Nucleus accumbens (tissue), 56 donors: ENCODE results near the gene KCNQ1.

ENCODE experiments used
- DNase-seq, 56 donors: peaks; one replicate each; lab custom pipeline; 2025; lab: John Stamatoyannopoulos, UW

KCNQ1 gene

GRCh38 chr11:2868506-2869133 is 423.8 kb downstream of the KCNQ1 start:
- DNase-seq: peak in 19 of 56 donors; percentile 25 to 74 (median 44)

DNA sequence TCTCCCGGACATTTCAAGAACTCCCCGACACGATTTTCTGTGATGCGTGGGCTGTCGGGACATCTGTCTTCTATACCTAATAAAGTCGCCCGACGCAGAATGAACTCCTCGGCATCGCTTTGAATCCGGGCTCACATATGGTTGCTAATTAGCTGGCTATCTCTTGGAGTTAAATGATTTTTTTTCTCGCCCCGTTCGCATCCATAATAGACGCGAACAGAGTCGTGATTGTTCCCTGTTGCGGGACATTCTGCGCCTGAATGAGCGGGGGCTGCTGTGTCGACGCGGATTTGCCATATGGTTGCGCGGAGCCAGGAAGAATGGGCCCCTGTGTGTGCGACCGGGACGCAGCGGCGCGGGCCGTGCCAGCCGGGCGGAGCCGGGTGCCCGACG is 424.3 kb downstream of the KCNQ1 start:
- peak in 51 of 56 donors; percentile 23 to 83 (median 63) for DNase-seq

- DNase-seq: peak in 22 of 56 donors; percentile 20 to 81 (median 55)
These were observed 425.0 kb downstream of the KCNQ1 start for GRCh38 chr11:2869561-2870427.

GRCh38 chr11:2870460-2870859 is 425.7 kb downstream of the KCNQ1 start:
- no peak for DNase-seq

GRCh38 chr11:2870969-2871680 is 426.3 kb downstream of the KCNQ1 start:
- DNase-seq: peak in 3 of 56 donors; percentile 14 to 29 (median 25)

DNA sequence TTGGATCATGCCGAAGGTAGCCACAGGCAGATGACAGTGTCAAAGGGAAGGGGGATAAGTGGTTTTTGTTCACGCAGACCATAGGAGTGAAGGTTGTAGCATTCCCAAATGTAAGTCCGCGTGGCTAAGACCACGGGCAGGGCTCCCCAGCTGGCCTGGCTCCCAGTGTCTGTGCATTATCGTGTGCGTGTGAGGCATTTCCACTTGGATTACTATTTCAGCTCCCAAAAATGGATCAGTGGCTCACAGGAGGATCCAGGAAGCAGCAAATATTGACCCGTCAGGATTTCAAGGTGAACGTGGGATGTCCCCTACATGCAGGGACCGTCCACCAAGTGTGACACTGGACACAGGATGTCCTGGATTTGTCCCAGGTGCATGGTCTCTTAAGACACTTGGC is 430.2 kb downstream of the KCNQ1 start:
- no peak for DNase-seq

- DNase-seq: no peak
These were observed 432.7 kb downstream of the KCNQ1 start for GRCh38 chr11:2877474-2877873.

DNA sequence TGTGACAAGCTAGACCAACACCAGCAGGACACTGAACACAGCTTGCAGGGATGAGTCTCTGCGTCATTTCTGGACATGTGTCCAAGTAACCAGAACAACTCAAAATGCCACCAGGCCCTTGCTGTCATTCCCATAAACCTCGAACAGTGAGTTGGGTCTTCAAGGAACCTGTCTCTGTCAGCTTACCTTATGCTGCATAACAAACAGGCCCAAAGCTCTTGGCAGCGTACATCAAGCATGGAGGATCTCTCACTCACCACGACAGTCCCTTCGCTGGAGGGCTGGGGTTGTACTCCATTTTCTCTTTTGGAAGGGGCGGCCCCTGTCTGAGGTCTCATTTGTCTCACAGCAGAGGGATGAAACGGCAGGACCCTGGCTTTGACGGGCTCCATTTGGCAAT is 434.0 kb downstream of the KCNQ1 start:
- DNase-seq: no peak

DNA sequence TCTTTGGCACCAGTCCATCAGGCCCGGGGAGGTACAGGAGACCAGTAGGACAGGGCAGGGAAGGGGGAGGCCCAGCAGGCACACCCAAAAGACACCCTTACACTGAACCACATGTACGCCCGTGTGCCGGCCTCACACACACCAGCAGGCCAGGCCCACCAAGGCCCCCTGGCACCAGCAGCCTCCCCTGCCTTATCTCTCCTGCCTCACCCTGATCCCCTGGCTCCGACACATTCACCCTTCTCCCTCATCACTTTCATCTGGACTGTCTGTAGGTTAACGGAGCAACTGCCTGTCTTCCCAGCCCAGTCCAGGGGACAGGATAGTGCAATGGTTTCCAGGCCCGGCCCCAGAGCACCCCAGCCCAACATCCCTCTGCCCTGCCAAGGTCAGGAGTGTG is 435.8 kb downstream of the KCNQ1 start:
- no peak for DNase-seq

DNA sequence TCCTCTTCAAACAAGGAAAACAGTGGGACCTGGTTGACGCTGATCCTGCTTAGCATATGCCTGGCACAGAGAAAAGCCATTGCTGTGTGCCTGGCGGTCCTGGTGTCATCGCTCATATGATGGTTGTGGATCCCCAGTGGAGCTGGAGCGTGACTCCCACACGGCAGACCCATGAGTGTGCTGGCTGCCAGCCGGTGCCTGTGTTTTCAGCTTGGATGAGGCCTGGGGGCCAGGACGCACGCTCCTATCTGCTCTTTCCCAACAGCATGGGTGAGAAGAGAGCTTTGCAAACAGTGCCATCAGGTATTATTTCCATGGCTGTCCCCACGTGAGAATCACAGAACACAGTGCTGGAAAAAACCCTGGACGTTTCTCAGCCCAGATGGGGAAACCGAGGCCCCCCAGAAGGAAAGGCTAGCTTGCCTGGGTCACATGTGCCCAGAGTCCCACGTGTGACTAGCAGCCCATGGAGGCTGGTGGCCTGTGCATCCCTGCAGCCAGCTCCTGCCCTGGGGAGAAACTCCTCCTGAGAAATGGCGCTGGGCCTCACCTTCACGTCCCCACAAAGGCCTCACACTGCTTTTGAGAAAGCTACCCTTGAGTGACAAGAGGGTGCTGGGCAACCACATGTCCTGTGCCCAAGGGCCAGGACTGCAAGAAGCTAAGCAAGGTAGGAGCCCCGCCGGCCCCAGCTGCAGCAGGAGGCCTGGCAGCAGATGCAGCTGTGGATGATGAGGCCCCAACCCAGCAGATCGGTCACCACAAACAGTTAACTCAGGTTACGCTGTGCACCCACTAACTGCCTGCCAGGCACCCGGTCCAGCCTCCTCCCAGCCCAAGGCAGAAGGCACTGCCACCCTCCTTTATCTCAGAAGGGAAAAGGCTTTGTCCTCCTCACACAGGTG is 436.5 kb downstream of the KCNQ1 start:
- no peak for DNase-seq

DNA sequence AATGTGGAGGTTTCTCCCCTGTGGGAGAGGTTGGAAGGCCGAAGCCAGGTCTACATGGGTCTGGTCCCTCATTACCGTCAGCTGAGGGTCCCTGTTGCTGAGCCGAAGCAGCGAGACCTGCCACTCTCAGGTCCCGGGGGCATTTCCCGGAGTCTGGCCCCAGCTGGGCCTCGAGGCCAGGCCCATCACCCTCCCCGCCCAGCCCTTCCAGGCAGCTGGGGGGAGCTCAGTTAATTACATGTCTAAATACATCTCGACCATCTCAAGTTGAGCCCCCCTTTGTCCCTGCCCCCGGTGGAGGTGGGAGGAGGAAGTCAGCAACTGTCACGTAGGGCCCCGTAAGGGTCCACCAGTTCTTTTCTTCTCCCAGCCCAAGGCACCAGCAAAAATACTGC is 437.2 kb downstream of the KCNQ1 start:
- DNase-seq: no peak

- DNase-seq: no peak
These were observed 437.7 kb downstream of the KCNQ1 start for GRCh38 chr11:2882396-2883110.

DNA sequence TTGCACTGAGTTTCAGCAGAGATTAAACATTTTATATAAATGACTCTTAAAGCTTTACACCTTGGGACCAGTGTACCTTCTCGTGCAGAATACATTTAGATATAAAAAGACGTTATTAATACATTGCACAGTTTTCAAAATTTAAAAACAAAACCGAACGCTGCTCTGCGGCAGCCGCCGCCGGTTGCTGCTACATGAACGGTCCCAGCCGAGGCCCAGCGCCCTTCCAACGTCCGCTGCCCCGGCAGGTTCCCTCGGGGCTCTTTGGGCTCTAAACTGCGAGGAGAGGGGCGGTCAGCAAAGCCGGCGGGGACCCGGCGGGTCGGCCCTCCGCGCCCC is 438.8 kb downstream of the KCNQ1 start:
- DNase-seq: no peak

GRCh38 chr11:2883979-2884815 is 439.4 kb downstream of the KCNQ1 start:
- peak in 13 of 56 donors; percentile 12 to 65 (median 41) for DNase-seq

DNA sequence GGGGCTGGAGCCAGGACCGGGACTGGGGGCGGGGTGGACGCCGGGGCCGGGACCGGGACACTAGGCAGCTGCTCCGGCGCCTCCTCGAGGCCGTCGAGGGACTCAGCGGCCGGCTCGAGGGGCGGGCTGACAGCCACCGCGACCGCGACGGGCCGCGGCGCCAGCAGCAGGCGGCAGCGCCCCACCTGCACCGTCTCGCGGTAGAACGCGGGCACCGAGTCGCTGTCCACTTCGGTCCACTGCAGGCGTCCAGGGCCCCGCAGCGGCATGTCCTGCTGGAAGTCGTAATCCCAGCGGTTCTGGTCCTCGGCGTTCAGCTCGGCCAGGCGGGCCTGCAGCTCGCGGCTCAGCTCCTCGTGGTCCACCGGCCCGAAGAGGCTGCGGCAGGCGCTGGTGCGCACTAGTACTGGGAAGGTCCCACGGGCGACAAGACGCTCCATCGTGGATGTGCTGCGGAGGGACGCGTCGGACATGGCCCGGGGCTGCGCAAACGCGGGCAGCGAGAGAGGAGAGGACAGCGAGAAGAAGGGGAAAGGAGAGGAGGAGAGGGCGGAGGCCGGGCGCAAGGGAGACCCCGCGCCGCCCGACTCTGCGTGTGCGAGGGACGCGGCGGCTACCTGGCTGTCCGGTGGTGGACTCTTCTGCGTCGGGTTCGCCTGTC is 440.3 kb downstream of the KCNQ1 start:
- DNase-seq: peak in 32 of 56 donors; percentile 18 to 79 (median 52)

DNA sequence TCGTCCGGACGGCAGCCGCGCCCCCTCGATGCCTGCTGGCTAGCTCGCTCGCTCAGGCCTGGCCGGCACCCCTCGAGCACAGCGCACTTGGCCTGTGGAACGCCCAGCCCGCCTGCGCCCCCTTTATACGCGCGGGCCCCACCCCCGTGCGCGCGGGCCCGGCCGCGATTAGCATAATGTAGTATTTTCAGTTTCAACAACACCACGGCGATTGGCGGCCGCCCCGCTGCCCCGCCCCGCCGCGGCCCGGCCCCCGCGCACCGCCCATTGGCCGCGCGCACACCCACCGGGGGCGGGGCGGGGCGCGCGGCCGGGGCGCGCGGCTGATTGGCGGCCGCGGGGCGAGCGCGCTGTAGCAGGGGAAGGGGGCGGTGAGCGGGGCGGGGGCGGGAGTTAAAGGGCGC is 440.9 kb downstream of the KCNQ1 start, which contains the start of gene CDKN1C:
TSS of gene CDKN1C (minus strand) at position 98 of the 404 bp plus-strand sequence. CDS start 319 bp downstream, outside the sequence.
- peak in 54 of 56 donors; percentile 34 to 95 (median 81) for DNase-seq

- peak in 21 of 56 donors; percentile 32 to 78 (median 61) for DNase-seq
These were observed 441.5 kb downstream of the KCNQ1 start for GRCh38 chr11:2886191-2886894.
